AG09309 (cell line): ENCODE data around the gene LAMA5.

Source experiments
- DNase-seq: peaks from one replicate; pipeline ENCODE4 v3.0.0-alpha.2; 2010; ENCODE audit warnings: low read depth
- H3K4me3 ChIP-seq: 2 replicates; pipeline ENCODE4 v1.5.1; 2011; ENCODE audit warnings: mild to moderate bottlenecking, low read depth, low read length, moderate library complexity; ENCODE audit not compliant: control insufficient read depth
- TF ChIP-seq, protein P1 (sequence below): IDR thresholded peaks from 2 replicates; pipeline ENCODE4 v1.5.1; 2011; ENCODE audit warnings: mild to moderate bottlenecking, low read depth, low read length, inconsistent platforms; ENCODE audit not compliant: insufficient read depth, control insufficient read depth; ENCODE audit errors: missing control alignments

Gene LAMA5

DNA sequence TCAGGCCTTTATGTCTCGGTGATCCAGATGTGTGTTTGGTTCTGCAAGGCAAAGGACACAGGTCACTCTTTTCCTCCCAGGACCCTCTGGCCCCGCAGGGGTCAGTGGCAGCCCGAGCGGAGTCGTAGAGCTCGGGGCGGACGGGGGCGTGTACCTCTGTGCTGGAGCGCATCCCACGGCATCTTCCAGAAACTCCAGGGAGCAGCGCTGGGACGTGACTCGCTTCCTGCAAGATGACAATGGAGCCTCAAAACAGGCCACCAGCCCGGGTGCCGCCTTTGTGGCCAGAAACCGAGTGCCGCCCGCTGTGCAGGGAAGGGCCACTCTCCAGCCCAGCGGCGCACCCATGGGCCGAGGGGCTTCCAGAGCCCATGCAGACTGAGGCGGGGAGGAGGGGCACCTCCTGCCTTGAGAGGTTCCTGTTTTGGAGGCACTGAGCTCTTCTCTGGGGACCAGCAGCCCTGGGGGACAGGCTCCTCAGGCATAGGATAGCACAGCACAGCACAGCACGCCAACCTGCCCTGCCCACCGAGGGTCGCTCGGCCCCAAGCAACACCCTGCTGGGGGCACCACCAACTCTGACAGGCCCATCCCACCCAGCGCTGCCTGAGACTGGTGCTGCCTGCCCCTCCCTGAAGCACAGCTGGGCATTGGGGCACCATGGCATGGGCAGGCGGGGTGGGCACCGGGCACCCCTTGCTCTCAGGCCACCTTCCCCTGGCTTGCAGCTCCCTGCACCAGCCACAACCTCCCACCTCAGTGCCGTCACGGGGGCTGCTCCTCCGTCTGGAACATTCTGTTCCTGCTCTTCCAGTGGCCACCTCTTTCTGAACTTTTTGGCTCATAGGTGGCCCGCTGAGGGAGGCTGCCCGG, 29.5 kb upstream of the LAMA5 start:
- TF ChIP-seq, protein P1, sequence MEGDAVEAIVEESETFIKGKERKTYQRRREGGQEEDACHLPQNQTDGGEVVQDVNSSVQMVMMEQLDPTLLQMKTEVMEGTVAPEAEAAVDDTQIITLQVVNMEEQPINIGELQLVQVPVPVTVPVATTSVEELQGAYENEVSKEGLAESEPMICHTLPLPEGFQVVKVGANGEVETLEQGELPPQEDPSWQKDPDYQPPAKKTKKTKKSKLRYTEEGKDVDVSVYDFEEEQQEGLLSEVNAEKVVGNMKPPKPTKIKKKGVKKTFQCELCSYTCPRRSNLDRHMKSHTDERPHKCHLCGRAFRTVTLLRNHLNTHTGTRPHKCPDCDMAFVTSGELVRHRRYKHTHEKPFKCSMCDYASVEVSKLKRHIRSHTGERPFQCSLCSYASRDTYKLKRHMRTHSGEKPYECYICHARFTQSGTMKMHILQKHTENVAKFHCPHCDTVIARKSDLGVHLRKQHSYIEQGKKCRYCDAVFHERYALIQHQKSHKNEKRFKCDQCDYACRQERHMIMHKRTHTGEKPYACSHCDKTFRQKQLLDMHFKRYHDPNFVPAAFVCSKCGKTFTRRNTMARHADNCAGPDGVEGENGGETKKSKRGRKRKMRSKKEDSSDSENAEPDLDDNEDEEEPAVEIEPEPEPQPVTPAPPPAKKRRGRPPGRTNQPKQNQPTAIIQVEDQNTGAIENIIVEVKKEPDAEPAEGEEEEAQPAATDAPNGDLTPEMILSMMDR = no peak
- no peak overlapping the region for H3K4me3 ChIP-seq
- DNase-seq = no peak

DNA sequence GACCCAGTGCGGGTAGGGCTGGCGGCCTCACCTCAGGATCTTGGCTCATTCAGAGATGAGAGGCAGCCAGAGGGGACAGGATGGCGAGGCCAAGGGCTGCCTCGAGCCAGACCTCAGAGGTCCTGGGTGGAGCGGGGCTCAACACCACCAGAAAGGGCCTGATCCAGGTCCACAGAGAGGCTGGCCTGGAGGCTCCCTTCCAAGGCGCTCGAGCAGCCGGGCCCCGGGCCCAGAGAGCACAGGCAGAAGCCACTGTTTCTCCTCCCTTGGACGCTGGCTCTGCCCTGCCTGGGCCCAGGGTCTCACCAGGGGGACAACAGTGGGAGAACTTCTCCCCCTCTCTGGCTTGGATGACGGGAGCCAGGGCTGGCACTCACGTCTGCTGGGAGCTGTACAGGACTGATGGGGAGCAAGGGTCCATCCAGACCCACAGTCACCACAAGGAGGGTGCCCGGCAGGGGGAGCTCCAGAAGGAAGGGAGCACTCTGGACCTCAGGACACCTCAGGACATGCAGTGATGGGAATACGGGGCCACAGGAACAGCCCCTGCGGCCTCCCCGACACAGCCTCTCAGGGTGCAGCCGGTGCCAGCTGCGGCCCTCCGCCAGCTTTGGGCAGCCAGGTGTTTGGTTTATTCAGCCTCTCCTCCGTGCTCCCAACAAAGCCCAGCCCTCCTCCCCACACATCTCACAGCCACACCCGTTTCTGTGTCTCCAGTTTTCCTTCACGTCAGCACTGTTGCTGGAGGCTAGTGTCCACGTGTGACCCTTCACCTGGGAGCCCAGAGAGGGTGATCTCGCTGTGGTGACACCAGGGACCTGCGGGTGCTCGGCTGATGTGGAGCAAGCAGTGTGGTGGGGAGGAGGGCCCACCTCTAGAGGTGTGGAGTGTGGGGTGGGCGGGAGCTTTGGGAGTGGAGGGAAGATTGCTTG, 28.5 kb upstream of the LAMA5 start:
- TF ChIP-seq, protein P1 = peak; percentile 22
- H3K4me3 ChIP-seq = no peak overlapping the region
- no peak for DNase-seq

DNA sequence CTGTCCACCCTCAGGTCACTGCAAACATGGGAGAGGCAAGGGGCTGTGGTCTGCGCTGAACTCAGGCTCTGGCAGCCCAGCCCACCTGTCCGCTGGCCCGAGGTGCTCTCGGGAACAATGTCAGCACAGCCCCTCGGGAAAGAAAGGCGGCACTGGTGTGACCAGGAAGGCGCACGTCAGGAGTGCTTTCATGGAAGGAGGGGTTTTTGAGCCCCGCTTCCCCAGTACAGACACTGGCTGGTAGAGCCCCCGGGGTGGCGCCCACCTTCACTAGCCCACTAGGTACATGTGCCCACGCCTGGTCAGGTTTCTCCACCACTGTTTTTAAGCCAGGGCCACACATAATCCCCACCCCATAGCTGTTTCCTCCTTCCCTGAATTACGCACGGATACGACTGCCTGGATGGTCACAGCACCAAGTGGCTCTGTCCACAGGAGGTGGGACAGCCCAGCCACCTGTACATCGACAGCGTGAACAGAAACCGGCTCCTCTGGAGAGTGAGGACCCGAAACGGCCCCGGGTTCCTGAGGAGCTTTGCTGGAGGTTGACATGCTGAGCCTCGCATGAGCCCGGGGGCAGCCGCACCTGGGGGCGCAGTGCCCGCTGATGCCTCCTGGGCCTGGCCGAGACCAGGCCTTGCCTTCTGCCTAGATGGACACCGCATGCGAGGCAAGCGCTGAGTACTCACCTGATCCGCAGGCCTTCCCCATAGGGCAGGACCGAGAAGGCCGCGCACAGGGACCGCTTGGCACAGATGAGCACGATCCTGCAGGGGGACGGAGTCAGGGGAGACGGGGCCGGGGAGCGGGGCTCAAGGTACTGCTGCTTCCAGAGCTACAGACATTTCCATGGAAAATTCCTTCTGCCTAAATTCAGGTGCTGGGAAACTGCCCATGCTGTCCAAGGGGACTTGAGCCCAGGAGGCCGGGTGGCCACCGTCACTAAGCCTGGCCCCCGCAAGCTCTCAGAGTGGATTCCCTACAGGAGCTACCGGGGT, 27.4 kb upstream of the LAMA5 start:
- no peak overlapping the region for H3K4me3 ChIP-seq
- DNase-seq = no peak
- TF ChIP-seq, protein P1 = no peak

DNA sequence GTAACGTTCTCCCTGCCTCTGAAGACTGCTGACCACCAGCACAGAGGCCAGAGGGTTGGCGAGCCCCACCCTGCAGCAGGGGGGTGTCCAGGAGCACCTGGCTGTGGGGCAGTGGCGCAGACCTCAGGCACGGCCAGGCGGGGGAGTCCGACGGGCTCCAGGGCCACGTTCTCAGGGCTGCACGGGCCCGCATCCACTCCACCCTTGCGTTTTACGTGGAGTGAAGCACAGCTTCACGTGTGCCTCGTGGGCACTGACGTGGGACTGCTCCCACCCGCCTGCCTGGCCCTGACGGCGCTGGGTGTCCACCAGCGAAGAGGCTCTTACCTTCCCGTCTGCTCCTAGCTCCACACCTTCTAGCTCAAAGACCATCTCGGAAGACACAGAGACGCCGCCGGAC, 26.7 kb upstream of the LAMA5 start:
- TF ChIP-seq, protein P1 = no peak
- H3K4me3 ChIP-seq = no peak overlapping the region
- DNase-seq = no peak

DNA sequence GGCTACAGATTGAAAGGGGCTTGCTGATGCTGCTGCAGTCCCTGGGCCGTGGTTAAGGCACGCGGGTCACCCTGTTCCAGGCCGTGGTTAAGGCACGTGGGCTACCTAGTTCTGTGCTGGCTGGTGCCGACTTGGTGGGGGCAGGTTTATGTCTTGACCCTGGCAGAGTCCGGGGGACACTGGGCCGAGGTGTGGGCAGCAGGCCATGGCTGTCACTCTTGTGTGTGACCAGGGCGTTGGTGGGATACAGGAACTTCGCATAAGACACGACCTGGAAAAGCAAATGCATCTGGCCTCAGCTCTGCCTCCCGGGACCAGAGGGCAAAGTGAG, 26.2 kb upstream of the LAMA5 start:
- no peak overlapping the region for H3K4me3 ChIP-seq
- TF ChIP-seq, protein P1 = no peak
- no peak for DNase-seq

DNA sequence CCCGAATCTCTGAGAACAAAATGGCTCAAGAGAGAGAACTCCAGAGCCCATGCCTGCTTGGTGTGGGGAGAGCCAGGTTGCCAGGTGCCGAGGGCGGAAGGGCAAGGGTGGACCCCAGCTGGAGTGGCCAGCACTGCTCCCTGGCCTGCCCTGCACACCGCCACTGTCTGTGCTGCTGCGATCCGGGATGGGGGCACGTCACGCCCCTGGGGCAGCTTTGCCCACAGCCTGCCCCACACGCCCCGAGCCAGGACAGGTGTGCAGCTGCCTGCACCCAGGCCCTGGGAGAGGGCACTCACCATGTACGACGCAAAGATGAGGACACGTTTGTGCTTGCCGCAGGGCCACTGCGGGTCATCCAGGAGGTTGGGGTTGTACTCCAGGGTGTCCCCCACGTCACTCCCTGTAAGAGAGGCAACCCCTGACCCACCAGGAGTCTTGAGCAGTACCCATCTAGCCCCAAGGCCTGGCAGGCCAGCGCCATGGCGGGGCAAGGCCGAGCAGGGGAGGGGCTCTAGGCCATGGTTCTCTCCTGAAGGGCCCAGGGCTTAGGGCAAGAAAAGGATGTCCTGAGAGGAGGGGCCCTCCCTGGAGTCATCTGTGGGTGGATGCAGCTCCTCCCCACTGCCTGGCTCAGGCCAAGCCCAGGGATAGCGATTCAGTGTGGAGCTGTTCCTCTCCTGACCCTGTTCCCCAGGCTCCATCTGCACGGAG, 25.7 kb upstream of the LAMA5 start:
- no peak for DNase-seq
- no peak overlapping the region for H3K4me3 ChIP-seq
- TF ChIP-seq, protein P1 = no peak
